GM23248 (cell line): ENCODE measurements around the gene HSD17B10.

ENCODE experiments used
- EZH2 ChIP-seq: fragments of 200-600 bp; sonication (generic); IDR thresholded peaks from 2 replicates; pipeline ENCODE4 v1.6.1; 2018; ENCODE audit warnings: antibody characterized with exemption, mild to moderate bottlenecking; ENCODE audit not compliant: insufficient read depth, poor library complexity, severe bottlenecking
- EZH2phosphoT487 ChIP-seq: fragments of 200-600 bp; sonication (generic); IDR thresholded peaks from 2 replicates; pipeline ENCODE4 v1.6.1; 2018; ENCODE audit warnings: antibody characterized with exemption, moderate library complexity, mild to moderate bottlenecking, low read depth; ENCODE audit not compliant: insufficient read depth

GRCh38 chrX:53429755-53430154, 4.4 kb downstream of the HSD17B10 start:
- no peak for TF ChIP-seq EZH2
- TF ChIP-seq EZH2phosphoT487 = no peak
